Measurements from ENCODE around the gene RPS10.
"Not testable (repeated sequence)": the region's sequence is repeated elsewhere in the genome, so short reads cannot be mapped to it uniquely, and the experiment has no call there.

Gene RPS10

GRCh38 chr6:34390531-34391472 lies 35.1 kb downstream of the RPS10 start:
- Mint-ChIP-seq H3K4me1 (peaks cover 23% of the 10 kb centered on the region), H3K27me3 (no peaks in the 10 kb centered on the region), H3K9me3 (no peaks in the 10 kb centered on the region), H3K27ac (no peak overlapping the region), H3K4me3 (no peak overlapping the region)
- ATAC-seq (no peak), DNase-seq (no peak)

GRCh38 chr6:34389034-34389433 lies 36.8 kb downstream of the RPS10 start:
- H3K4me3 Mint-ChIP-seq = no peak overlapping the region
- peaks cover 21% of the 10 kb centered on the region for H3K4me1 Mint-ChIP-seq
- H3K27ac Mint-ChIP-seq = peak overlapping the region in 1 of 2 donors; percentile 2
- no peaks in the 10 kb centered on the region for H3K27me3 Mint-ChIP-seq
- no peaks in the 10 kb centered on the region for H3K9me3 Mint-ChIP-seq
- no peak for DNase-seq
- no peak for ATAC-seq

GRCh38 chr6:34388421-34388820 lies 37.4 kb downstream of the RPS10 start:
- Mint-ChIP-seq H3K27me3 (no peaks in the 10 kb centered on the region), H3K4me1 (peaks cover 20% of the 10 kb centered on the region), H3K9me3 (no peaks in the 10 kb centered on the region), H3K4me3 (no peak overlapping the region), H3K27ac (no peak overlapping the region)
- DNase-seq (no peak), ATAC-seq (no peak)

- Mint-ChIP-seq H3K9me3 (no peaks in the 10 kb centered on the region), H3K4me1 (peaks cover 16% of the 10 kb centered on the region), H3K27ac (no peak overlapping the region), H3K27me3 (no peaks in the 10 kb centered on the region), H3K4me3 (no peak overlapping the region)
- ATAC-seq (no peak), DNase-seq (no peak)
Observed at GRCh38 chr6:34386316-34387137, 39.3 kb downstream of the RPS10 start.

- peaks cover 23% of the 10 kb centered on the region for H3K4me1 Mint-ChIP-seq
Observed at GRCh38 chr6:34385793-34386195, 40.1 kb downstream of the RPS10 start.

GRCh38 chr6:34384321-34385153 lies 41.3 kb downstream of the RPS10 start:
- DNase-seq = no peak
- Mint-ChIP-seq H3K27me3 (no peaks in the 10 kb centered on the region), H3K9me3 (no peaks in the 10 kb centered on the region), H3K4me3 (no peak overlapping the region), H3K27ac (no peak overlapping the region), H3K4me1 (peaks cover 25% of the 10 kb centered on the region)
- ATAC-seq = no peak

More at GRCh38 chr6:34385793-34386195, 40.1 kb downstream of the RPS10 start:
- no peak overlapping the region for H3K4me3 Mint-ChIP-seq
- no peak for ATAC-seq
- no peak overlapping the region for H3K27ac Mint-ChIP-seq
- DNase-seq = no peak
- no peaks in the 10 kb centered on the region for H3K9me3 Mint-ChIP-seq
- no peaks in the 10 kb centered on the region for H3K27me3 Mint-ChIP-seq

GRCh38 chr6:34383656-34384320 lies 42.1 kb downstream of the RPS10 start:
- peaks cover 17% of the 10 kb centered on the region for H3K4me1 Mint-ChIP-seq

GRCh38 chr6:34383161-34383631 lies 42.7 kb downstream of the RPS10 start:
- no peaks in the 10 kb centered on the region for H3K9me3 Mint-ChIP-seq
- no peak overlapping the region for H3K4me3 Mint-ChIP-seq

More at GRCh38 chr6:34383656-34384320, 42.1 kb downstream of the RPS10 start:
- Mint-ChIP-seq H3K4me3 (no peak overlapping the region), H3K9me3 (no peaks in the 10 kb centered on the region), H3K27me3 (no peaks in the 10 kb centered on the region), H3K27ac (no peak overlapping the region)
- DNase-seq (no peak), ATAC-seq (no peak)

GRCh38 chr6:34381081-34381480 lies 44.8 kb downstream of the RPS10 start:
- no peak overlapping the region for H3K27ac Mint-ChIP-seq
- DNase-seq = no peak
- no peaks in the 10 kb centered on the region for H3K9me3 Mint-ChIP-seq
- peaks cover 17% of the 10 kb centered on the region for H3K4me1 Mint-ChIP-seq
- H3K27me3 Mint-ChIP-seq = no peaks in the 10 kb centered on the region
- ATAC-seq = no peak
- no peak overlapping the region for H3K4me3 Mint-ChIP-seq

More at GRCh38 chr6:34383161-34383631, 42.7 kb downstream of the RPS10 start:
- Mint-ChIP-seq H3K27me3 (no peaks in the 10 kb centered on the region), H3K27ac (no peak overlapping the region), H3K4me1 (peaks cover 17% of the 10 kb centered on the region)
- no peak for ATAC-seq
- no peak for DNase-seq

GRCh38 chr6:34378470-34378869 lies 47.4 kb downstream of the RPS10 start:
- no peak for ATAC-seq
- Mint-ChIP-seq H3K4me1 (peaks cover 13% of the 10 kb centered on the region), H3K27ac (peak overlapping the region in 1 of 2 donors; percentile 17), H3K4me3 (no peak overlapping the region), H3K9me3 (no peaks in the 10 kb centered on the region), H3K27me3 (no peaks in the 10 kb centered on the region)
- no peak for DNase-seq

GRCh38 chr6:34377984-34378383 lies 47.9 kb downstream of the RPS10 start:
- no peaks in the 10 kb centered on the region for H3K9me3 Mint-ChIP-seq
- H3K27me3 Mint-ChIP-seq = no peaks in the 10 kb centered on the region
- no peak for ATAC-seq
- no peak for DNase-seq
- H3K27ac Mint-ChIP-seq = no peak overlapping the region
- no peak overlapping the region for H3K4me3 Mint-ChIP-seq
- H3K4me1 Mint-ChIP-seq = peaks cover 11% of the 10 kb centered on the region

GRCh38 chr6:34377571-34377970 lies 48.3 kb downstream of the RPS10 start:
- H3K9me3 Mint-ChIP-seq, H3K27me3 Mint-ChIP-seq, H3K27ac Mint-ChIP-seq, H3K4me3 Mint-ChIP-seq, ATAC-seq, DNase-seq: not testable (repeated sequence)
- peaks cover 11% of the 10 kb centered on the region for H3K4me1 Mint-ChIP-seq

- Mint-ChIP-seq H3K27ac (no peak overlapping the region), H3K27me3 (no peaks in the 10 kb centered on the region), H3K9me3 (no peaks in the 10 kb centered on the region), H3K4me1 (peaks cover 9% of the 10 kb centered on the region), H3K4me3 (no peak overlapping the region)
- ATAC-seq (no peak), DNase-seq (no peak)
Observed at GRCh38 chr6:34375833-34376232, 50.0 kb downstream of the RPS10 start.

GRCh38 chr6:34374508-34374907 lies 51.4 kb downstream of the RPS10 start:
- no peaks in the 10 kb centered on the region for H3K27me3 Mint-ChIP-seq
- ATAC-seq = no peak
- H3K4me1 Mint-ChIP-seq = peaks cover 14% of the 10 kb centered on the region
- no peaks in the 10 kb centered on the region for H3K9me3 Mint-ChIP-seq
- no peak overlapping the region for H3K4me3 Mint-ChIP-seq
- no peak for DNase-seq
- H3K27ac Mint-ChIP-seq = no peak overlapping the region

GRCh38 chr6:34374069-34374468 lies 51.8 kb downstream of the RPS10 start:
- DNase-seq = no peak
- ATAC-seq = no peak
- peaks cover 18% of the 10 kb centered on the region for H3K4me1 Mint-ChIP-seq
- no peak overlapping the region for H3K4me3 Mint-ChIP-seq
- no peaks in the 10 kb centered on the region for H3K9me3 Mint-ChIP-seq
- H3K27ac Mint-ChIP-seq = no peak overlapping the region
- no peaks in the 10 kb centered on the region for H3K27me3 Mint-ChIP-seq

Measured in stimulated activated naive CD8-positive, alpha-beta T cell treated with anti-CD3 and anti-CD28 coated beads, Interleukin-15, amount 100 ng/mL, for 72 hours (primary cell).